Measurements from ENCODE around the gene SCN3A.

Gene SCN3A

DNA sequence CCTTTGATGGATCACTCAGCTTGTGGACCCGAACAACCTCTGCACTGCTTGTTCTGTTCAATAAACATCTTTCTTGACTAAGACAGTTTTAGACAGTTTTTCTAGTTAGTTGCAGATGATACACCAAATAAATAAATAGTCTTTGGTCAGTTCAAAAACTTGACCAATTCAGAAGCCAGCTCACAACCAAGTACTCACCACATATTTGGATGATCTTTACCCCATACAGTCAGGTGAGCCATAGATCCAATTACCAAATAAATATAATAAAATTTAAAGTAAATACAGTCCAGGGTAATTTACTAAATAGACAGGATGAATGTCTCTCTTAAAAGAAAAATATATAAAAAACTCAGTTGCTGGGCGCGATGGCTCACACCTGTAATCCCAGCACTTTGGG is 18.2 kb downstream of the SCN3A start:
- DNase-seq: no peak

DNA sequence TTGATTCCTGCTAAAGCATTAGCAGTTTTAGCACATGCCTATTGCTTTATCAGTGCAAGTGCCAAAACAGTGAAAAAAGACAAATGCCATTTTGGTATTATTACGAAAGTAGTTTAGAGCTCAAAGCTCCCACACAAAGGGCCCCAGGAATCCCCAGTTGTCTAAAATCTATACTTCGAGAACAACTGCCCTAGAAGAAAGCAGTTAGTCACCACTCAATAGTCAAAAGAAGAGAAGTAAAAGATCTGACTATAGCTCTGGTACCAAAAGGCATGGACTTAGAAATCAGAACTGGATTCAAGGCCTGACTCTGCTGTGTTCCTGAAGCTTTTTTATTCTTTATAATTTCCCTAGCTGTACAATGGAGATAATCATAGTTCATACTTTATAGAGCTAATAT is 21.8 kb downstream of the SCN3A start:
- no peak for DNase-seq

DNA sequence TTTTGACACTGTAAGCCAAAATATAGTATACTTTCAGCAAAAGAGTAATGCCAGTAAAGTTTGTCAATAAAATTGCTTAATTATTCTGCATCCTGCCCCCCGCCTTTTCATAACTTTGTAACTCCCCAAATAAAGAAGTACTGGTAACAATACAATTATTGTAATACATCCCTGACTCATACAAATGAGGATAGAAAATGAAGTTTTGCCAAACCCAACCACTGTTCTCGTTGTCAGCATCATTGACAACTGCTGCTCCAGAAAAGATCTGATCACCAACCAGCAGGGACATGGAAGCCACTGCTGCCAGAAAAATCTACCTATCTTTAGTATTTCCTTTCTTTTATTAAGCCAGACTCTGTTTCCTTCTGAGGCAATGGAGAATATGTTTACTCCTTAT is 27.1 kb downstream of the SCN3A start:
- DNase-seq: no peak

DNA sequence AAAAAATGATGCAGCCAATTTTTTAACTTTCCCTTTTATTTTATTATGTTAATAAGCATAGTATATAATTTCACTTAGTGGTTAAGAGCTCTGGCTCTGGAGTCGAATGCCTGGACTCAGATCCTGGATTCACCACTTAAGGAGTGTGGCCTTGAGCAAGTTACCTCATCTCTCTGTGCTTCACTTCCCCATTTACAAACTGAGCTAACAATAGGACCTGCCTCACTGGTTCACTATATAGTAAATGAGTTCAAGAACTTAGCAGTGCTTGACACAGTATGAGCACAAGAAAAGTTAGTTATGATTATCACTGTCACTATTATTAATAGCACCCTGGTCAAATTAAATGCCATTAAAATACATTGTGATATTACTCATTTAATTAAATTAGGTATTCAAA is 30.6 kb downstream of the SCN3A start:
- DNase-seq: no peak

DNA sequence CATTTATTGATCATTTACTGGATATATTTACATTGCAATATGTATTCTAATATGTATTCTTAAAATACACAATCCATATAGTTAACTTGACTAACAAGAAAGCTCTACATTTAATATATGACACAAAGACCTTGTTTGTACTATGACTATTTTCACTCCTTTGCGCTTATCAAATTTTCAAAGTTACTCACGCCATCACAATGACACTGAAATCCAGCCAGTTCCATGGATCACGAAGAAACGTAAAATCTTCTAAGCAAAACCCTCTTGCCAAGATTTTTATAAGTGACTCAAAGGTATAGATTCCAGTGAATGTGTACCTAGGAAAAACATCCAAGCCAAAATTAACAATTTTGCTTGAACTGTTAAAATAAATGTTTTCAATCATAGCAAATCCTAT is 39.6 kb downstream of the SCN3A start:
- DNase-seq: no peak

DNA sequence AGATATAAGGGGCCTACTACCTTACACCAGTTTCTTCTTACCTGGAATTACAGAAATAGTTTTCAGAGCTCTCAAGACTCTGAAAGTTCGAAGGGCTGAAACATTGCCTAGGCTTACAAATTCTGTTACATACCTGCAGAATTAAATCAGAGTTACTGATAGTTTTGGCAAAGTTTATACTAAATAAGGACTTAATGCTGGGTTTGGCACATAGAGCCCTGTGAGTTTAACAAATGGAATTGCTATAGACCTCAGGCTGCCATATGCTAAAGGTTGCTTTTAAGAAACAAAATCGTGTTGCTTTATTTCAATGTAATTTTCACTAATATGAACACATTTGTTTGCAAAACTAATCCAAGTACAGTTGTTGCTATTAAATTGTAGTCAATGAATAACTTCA is 40.1 kb downstream of the SCN3A start:
- DNase-seq: no peak

DNA sequence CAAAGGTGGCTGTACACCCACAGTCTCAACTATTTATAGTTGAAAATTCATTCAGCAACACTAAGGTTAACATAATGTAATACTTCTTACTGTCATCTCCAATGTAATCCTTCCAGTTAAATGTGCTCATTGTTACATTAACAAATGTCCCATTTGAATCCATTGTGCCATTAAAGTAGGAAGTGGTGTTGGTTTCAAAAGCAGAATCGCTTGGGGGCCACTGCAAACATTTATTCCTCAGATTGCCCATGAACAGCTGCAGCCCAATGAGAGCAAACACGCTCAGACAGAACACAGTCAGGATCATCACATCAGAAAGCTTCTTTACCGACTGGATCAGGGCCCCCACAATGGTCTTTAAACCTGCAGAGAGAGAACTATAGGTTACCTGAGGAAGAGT is 41.4 kb downstream of the SCN3A start:
- DNase-seq: no peak

DNA sequence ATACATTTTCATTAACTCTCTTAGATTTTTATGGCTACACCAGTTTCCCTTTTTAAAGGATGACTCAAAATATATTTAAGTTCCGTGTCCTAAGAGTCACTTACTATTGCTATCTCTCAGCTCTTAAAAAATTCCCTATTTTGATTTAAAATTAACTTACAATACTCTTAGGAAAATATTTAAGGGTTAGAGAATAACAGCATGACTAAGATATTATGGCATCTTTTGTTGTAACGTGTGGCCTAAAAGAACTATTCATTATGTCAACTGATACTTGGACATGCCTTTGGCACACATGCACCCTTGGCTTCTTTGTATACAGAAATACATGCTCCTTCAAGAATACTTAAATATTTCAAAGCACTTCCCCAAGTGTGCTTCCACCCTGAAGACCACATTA is 42.3 kb downstream of the SCN3A start:
- DNase-seq: no peak

DNA sequence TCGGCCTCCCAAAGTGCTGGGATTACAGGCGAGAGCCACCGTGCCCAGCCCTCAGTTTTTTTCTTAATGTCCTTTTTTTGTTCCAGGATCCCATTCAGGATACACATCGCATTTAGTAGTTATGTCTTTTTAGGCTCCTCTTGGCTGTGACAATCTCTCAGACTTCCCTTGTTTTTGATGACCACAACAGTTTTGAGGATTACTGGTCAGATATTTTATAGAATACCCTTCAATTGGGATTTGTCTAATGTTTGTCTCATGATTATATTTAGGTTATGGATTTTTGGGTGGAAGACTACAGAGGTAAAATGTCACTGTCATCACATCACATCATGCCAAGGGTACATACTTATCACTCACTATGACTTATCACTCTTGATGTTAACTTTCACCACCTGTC is 46.7 kb downstream of the SCN3A start:
- DNase-seq: no peak

DNA sequence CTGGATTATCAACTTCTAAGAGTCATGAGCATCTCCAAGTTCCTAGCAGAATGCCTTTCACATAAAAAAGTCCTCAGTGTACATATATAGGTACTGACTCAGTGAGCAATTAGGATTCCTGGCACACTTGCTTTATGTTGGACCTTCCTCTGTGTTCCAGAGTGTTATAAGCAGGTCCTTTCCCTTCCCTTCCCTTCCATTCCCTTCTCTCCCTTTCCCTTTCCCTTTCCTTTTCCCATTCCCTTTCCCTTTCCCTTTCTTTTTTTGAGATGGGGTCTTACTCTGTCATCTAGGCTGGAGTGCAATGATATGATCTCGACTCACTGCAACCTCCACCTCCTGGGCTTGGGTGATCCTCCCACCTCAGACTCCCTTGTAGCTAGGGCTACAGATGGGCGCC is 48.7 kb downstream of the SCN3A start:
- DNase-seq: no peak

DNA sequence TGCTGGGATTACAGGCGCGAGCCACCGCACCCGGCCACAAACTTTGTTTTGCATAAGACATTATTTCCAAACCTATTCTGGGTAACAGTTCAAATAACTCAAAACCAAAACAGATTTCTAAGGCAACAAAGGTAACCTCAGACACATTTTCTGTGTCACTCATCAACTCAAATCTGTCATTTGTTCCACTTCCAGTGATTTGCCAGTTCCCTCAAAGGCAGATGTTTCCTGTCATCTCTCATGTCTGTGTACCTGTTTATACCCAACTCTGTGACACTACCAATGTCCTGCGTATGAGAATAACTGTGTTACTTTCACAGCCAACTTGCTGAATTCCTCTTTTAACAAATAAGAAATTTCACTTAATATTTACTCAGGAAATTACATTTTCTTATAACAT is 54.4 kb downstream of the SCN3A start:
- no peak for DNase-seq

DNA sequence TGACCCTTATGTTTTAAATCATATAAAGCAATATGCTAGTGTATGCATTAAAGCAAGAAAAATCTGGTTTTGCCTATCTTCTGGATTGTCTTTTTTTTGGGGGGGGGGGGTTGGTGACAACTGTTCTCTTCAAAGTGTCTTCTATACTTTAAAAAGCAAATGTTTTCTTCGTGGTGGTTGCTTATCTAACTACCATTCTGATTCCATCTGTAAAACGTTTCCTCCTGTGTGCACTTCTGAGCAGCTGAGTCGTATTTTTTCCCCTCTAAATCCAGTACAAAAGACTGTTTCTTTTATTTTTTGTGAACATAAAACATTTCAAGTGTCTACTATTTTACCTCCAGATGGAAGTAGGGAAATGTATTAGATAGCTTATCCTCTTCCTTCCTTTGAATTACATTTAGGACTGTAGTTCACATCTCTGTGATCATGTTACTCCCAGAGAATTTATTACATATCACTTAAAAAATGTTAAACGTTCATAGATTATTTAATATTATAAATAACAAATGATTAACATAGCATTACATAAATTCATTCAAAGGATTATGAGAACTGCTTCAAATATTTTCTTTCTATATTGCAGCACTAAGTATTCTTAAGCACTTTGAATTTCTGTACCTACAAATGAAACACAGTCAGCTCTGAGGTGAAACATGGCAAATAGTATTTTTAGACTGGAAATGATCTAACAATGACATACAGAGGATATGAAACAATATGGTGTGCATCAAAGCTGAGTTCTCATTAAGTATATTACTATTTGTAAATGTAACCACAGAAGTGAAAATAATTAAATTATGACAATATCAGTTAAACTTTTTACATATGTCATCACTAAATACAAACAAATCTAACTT is 56.4 kb downstream of the SCN3A start:
- DNase-seq: no peak

DNA sequence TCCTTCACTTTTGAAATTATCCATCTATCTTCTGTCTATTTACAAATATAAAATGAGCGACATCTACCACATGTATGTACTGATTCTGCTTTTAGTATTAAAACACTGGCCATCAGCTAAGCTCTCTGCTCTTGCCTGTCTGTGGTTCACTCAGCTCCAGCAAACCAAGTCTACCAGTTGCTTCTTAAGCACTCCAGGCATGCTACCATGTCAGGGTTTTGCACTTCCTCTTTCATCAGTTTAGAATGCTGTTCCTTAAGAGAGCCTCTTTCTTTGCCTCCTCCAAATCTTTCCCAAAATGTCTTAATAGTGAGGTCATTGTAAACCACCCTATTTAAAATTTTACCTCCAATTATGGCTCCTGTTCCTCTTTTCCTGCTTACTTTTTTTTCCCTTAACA is 59.5 kb downstream of the SCN3A start:
- no peak for DNase-seq

DNA sequence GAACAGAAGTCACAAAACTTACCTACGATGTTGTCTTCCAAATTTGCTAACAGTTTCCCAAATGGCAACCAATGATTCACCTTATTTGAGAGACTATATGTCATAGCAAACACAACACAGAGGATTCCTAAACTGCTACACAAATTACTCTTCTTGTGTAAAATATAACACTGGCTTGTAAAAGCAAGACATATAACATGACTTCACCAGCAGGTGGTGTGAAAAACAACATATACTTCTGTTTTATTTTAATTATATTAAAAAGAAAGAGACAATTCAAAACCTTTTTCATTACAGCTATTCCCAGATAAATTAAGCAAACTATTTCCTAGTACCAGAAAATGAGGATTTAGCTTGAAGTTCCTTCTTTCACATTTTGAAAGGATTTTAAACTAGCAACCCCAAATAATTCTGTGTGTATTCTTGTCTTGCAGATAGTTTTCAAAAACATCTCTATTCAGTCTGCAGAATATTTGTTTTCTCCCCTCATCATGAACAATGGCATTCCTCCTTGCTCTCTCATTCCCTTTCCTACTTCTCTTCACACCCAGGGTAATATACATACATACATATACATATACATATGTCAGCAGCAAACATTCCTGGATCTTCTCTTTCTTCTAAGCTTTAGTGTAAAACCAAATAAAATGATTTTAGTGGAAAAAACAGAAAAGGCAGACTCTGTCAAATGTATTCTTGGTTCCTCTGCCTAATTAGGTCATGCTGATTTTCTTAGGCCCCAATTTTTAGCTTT is 62.1 kb downstream of the SCN3A start:
- DNase-seq: no peak

DNA sequence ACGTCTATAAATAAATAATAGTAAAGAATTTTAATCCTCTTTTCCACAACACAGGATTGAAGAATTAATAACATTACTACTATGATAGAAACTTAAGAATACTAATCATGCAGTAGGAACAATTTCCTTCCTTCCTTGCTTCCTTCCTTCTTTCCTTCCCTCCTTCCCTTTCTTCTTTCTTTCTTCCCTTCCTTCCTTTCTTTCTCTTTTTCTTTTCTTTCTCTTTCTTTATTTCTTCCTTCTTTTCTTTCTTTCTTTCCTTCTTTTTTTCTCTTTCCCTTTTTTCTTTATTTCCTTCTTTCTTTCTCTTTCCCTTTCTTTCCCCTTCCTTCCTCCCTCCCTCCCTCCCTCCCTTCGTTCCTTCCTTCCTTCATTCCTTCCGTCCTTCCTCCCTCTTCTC is 77.6 kb downstream of the SCN3A start:
- no peak for DNase-seq

DNA sequence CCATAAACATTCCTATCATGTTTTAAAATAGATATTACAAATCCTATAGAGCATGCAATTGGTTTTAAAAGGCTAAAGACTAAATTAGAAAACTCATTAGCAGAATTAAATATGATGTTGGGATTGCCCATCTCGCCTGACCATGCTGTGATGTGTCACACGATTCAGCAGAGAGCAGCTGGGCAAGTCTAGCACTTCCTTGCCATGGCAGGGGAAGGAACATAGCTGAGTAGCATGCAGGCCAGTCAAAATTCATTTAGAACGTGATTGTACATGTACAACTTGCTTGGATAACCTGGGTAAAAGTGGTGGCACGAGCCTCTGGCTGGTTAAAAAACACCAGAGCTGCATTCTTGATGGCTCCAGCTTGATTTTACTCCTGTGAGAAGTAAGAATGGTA is 81.3 kb downstream of the SCN3A start:
- no peak for DNase-seq

DNA sequence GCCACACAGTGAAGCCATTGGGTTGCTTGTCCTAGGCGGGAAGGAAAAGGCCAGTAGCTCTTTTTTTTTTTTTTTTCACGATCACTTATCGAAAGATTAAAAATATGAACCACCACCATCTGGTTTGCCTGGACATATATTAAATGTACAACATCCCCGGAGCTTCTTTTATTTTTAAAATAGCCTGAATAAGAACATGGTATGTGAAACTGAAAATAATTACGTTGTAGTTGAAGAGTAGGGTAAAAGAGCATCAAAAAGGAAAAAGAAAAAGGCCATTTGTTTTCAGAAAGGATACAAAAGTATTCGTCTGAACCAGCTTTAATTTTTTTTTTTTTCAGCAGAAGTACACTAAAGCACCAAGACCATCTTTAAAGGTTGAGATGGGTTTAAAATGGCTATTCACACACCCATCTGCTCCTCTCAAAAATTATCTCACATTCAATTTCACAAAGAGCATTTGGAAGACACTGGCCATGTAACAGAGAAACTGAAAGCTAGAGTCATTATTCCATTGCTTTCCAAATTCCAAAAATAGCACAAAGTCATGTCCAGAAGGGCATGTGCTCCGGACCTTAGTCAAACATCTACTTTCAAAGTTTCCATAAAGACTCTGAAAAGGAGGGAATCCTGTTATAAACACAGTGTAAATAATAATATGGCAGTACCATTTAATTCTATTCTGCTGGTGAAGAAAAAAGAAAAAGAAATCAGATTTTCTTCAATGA is 82.9 kb downstream of the SCN3A start:
- no peak for DNase-seq

DNA sequence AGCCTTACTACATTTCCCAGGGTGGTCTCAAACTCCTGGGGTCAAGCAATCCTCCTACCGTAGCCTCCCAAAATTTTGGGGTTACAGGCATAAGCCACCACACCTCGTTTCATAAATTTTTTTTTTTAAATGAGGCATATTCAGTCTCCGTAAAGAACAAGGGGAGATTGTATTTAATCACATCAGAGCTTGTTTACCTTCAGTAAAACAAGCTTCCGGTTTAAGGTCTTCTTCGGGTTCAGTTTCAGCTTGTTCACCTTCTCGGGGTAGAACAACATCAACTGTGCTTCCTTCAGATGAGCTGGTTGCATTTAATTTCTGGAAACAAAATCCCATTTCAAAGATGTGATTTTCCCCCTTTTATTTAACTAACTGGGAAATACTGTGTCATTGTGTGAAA is 88.6 kb downstream of the SCN3A start:
- DNase-seq: no peak

DNA sequence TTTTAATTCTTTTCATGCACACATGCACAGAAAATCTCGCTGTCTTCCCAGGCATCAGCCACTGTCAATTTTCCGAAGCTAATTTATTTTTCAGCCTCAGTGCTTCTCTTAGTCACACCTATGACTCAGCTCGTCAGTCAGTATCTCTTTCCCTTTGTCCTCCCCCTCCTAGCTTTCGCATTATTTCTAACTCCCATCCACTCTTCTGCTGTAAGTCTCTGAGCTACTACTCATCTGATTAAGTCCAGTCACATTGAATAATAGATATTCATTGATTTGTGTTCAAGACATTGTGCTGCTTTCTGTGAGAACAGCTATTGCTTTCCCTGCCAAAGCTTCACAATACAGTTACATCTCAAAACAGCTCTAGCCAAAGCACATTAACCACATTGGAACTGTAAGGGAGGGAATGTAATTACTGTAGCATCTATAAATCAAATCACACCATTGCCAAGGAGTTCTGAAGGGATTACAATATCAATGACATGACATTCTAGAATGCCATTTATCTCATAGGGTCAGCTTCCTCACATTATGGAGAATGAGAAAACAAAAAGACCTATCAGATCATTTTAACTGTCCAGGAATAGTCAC is 89.4 kb downstream of the SCN3A start:
- DNase-seq: no peak

DNA sequence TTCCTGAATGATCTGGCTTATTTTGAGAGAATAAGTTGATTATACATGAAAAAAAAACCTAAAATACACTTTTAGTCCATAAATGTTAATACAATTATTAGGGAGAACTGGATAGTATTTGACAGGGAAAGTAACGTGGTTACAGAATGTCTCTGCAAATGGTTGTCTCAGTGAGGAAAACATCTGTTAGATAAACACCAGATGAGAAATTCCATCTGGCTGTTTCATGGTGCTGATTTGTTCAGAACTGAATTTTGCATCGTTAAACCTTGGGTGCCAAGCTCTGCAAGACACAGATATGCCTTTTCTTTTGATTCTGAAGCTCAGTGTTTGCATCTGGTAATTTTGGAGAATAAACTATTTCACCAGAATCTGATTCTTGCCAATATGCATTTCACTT is 90.4 kb downstream of the SCN3A start:
- DNase-seq: no peak

DNA sequence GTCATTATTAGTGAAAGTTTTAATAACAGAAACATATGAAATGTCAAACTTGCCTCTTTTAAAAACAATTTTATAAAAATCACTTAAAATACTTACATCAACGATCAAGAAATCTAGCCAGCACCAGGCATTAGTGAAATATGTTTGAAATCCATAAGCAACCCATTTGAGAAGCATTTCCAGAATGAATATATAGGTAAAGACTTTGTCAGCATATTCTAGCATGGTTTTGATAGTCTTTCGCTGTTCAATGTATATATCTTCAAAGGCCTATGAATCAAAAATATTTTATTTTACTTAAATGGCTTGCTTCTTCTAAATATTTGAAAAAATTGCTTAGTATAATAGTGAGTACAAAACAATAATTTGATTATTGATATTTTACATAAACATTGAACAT is 91.1 kb downstream of the SCN3A start:
- DNase-seq: no peak

DNA sequence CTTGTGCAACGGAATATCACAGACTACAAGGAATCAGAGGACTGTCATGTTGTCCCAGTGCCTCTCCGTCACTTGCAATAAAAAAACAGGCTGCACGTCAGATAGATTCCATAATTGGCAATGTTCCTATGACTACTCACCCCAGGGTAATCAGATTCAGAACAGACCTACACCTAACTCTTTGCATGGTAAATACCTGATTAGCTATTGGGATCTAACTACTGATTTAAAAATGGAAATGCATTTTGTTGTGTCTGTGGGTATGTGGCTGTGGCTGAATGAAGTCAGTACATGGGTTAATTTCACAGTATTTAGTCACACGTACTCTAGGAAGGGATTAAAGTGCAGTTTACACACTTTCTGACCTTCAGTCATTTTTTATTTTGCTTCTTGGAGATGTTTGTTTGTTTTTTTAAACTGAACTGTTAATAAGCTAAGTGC is 91.7 kb downstream of the SCN3A start:
- DNase-seq: no peak

DNA sequence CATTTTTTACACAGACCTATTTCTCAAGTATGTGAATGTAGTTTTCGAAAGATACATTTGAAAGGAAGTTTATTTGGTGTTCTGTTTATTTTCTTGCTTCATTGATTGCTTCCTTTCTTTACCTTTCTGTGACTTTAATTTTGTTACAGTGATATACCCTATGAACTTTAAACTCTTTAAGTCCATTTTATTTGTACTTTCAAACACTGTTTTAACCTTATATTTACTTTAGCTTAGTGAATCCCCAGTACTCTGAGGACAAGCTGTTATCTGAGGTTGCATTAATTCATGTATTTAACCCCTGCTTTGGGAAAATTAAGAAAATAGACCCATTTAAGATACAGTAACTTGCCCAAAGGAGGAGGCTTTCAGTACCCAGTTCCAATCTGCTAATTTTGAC is 93.5 kb downstream of the SCN3A start:
- DNase-seq: no peak
